Prostate gland (tissue), 2 donors: ENCODE results near the gene RAN.

Source experiments
- POLR2A ChIP-seq: fragments of 450-650 bp; IDR thresholded peaks from one replicate; pipeline ENCODE4 v1.6.1; 2016; ENCODE audit warnings: antibody characterized with exemption, mild to moderate bottlenecking
- POLR2AphosphoS5 ChIP-seq: sonication (generic); formaldehyde crosslinking; IDR thresholded peaks from one replicate; pipeline ENCODE4 v1.6.1; 2017; ENCODE audit warnings: antibody characterized with exemption
- TF ChIP-seq, protein P1 (sequence below), 4 experiments: fragments of 200-600 bp in 2 of 4; fragments of 450-650 bp in 2 of 4; sonication (generic) in 2 of 4; IDR thresholded peaks; 1 replicate in 3 of 4; 2 replicates in 1 of 4; pipeline ENCODE4 v1.5.1; 2016 to 2019; ENCODE audit warnings: antibody characterized with exemption in 4 of 4, mild to moderate bottlenecking in 2 of 4, moderate library complexity in 2 of 4

DNA sequence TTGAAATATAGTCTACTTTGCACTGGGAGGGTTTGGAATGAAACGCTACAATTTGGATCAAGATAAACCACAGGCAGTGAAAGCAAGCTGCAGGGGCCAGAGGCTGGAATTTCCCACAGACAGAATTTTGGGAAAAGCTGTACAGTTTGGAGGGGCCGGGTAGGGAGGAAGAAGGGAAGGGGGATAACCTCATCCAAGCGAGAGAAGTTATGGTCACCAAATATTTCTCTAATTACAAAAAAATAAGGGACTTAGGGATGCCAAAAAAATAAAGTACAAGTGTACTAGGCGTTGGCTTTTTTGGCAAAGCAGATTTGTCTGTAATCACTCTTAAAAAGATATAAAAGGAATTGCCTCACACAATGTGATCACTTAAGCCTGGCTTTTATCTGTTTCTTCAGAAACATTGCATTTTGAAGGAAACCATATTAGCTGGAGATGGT, 50.7 kb downstream of the RAN start:
- TF ChIP-seq POLR2A (no peak), POLR2AphosphoS5 (no peak)
- TF ChIP-seq, protein P1, sequence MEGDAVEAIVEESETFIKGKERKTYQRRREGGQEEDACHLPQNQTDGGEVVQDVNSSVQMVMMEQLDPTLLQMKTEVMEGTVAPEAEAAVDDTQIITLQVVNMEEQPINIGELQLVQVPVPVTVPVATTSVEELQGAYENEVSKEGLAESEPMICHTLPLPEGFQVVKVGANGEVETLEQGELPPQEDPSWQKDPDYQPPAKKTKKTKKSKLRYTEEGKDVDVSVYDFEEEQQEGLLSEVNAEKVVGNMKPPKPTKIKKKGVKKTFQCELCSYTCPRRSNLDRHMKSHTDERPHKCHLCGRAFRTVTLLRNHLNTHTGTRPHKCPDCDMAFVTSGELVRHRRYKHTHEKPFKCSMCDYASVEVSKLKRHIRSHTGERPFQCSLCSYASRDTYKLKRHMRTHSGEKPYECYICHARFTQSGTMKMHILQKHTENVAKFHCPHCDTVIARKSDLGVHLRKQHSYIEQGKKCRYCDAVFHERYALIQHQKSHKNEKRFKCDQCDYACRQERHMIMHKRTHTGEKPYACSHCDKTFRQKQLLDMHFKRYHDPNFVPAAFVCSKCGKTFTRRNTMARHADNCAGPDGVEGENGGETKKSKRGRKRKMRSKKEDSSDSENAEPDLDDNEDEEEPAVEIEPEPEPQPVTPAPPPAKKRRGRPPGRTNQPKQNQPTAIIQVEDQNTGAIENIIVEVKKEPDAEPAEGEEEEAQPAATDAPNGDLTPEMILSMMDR (IDR thresholded peaks at IDR 0.05): no peak
